ENCODE measurements around the gene GRIA4. TPM values are rescaled to one million over a fixed set of nuclear protein-coding genes. Genes with fewer than 3 reads are reported as not detected.

Gene GRIA4
- total and polyA plus RNA-seq, 2 of the 13 experiments (the other 11 are each of a cell fraction or from before 2014, with no cell fraction given) = not detected

GRCh38 chr11:105705786-105706530 is 96.1 kb downstream of the GRIA4 start:
- ATAC-seq (no peak), DNase-seq (ENCODE audit: low spot score) (no peak), FAIRE-seq (no peak)
- Histone ChIP-seq H3K9ac (ENCODE audit: insufficient read depth, low read depth, low read length) (no peak overlapping the region), H3K4me3 (replicated peaks in 1 of 3; ENCODE audit: insufficient read depth in 1 of 3, low read depth in 2 of 3, low read length in 3 of 3) (no peak overlapping the region), H3K9me3 (ENCODE audit: low read length) (no peaks in the 10 kb centered on the region), H3K27me3 (ENCODE audit: control insufficient read depth in 1 of 2, insufficient read depth in 2 of 2, low read length in 2 of 2) (no peaks in the 10 kb centered on the region), H3K4me1 (ENCODE audit: insufficient read depth, low read length) (no peaks in the 10 kb centered on the region), H4K20me1 (ENCODE audit: insufficient read depth, low read length) (no peaks in the 10 kb centered on the region), H3K4me2 (ENCODE audit: low read depth, low read length) (no peak overlapping the region), H3K79me2 (ENCODE audit: insufficient read depth, low read length) (no peaks in the 10 kb centered on the region), H3K36me3 (replicated peaks in 1 of 2; ENCODE audit: control insufficient read depth in 1 of 2, insufficient read depth in 2 of 2, low read length in 2 of 2) (no peaks in the 10 kb centered on the region), H3K27ac (ENCODE audit: extremely low read length, insufficient read depth, low read length) (no peak overlapping the region), H2AFZ (ENCODE audit: low read length) (no peak overlapping the region)
- TF ChIP-seq ZNF264 (CRISPR knock-in tag; IDR thresholded peaks at IDR 0.05) (no peak), HDAC6 (IDR thresholded peaks at IDR 0.05; ENCODE audit: low read depth, low read length) (no peak), NR0B2 (CRISPR knock-in tag; IDR thresholded peaks at IDR 0.05) (no peak), GMEB1 (CRISPR knock-in tag; IDR thresholded peaks at IDR 0.05; ENCODE audit: borderline replicate concordance) (no peak), CEBPG (CRISPR knock-in tag; IDR thresholded peaks at IDR 0.05) (no peak), SP2 (CRISPR knock-in tag; IDR thresholded peaks at IDR 0.05) (no peak), HMGA1 (CRISPR knock-in tag; conservative IDR thresholded peaks at IDR 0.05) (no peak), ZIK1 (CRISPR knock-in tag; IDR thresholded peaks at IDR 0.05; ENCODE audit: borderline replicate concordance, low read depth) (no peak), ZNF484 (CRISPR knock-in tag; IDR thresholded peaks at IDR 0.05; ENCODE audit: borderline replicate concordance, low read depth) (no peak), ZBTB34 (CRISPR knock-in tag; IDR thresholded peaks at IDR 0.05) (no peak), ZNF225 (CRISPR knock-in tag; IDR thresholded peaks at IDR 0.05) (no peak), GTF2F1 (IDR thresholded peaks at IDR 0.05; ENCODE audit: low read length) (no peak)
- 32% methylated on average over 2 of the region's 2 CpGs for WGBS (ENCODE audit: low lambda C conversion rate)
- intact Hi-C loops (cut with micrococcal nuclease; ENCODE audit: unreplicated experiment) (no loop called here), in situ Hi-C loops (cut with HindIII; ENCODE audit: extremely low pct_ligation_motif_present, low pct_unique_long_range_greater_than_20kb) (no loop called here)
- no TSS peak for BruUV-seq (replicated peaks)
- ChIA-PET POLR2A (no interaction called here), CTCF (ENCODE audit: low intra/inter-chr PET ratio, low total read pairs) (no interaction called here)
